Stimulated activated CD4-positive, alpha-beta T cell treated with anti-CD3 and anti-CD28 coated beads, Interleukin-15, amount 100 ng/mL, for 48 hours (primary cell): ENCODE data around the gene NUP210.

Experiments used
- DNase-seq, 2 donors: peaks; one replicate each; pipeline ENCODE4 v3.0.0-alpha.2; 2020; ENCODE audit warnings: low read depth in 2 of 2

The NUP210 gene

GRCh38 chr3:13375464-13375863 is 44.7 kb downstream of the NUP210 start:
- no peak for DNase-seq

GRCh38 chr3:13373975-13374586 is 46.0 kb downstream of the NUP210 start:
- DNase-seq, result no peak

- DNase-seq, result no peak
Measured at GRCh38 chr3:13372656-13373055, 47.5 kb downstream of the NUP210 start.

- no peak for DNase-seq
Measured at GRCh38 chr3:13372126-13372525, 48.0 kb downstream of the NUP210 start.

GRCh38 chr3:13371100-13372075 is 48.7 kb downstream of the NUP210 start:
- DNase-seq, result no peak

GRCh38 chr3:13370609-13371008 is 49.5 kb downstream of the NUP210 start:
- no peak for DNase-seq

GRCh38 chr3:13370055-13370454 is 50.1 kb downstream of the NUP210 start:
- no peak for DNase-seq

GRCh38 chr3:13368834-13369233 is 51.3 kb downstream of the NUP210 start:
- DNase-seq, result no peak

- DNase-seq, result no peak
Measured at GRCh38 chr3:13367728-13368127, 52.4 kb downstream of the NUP210 start.

GRCh38 chr3:13365390-13366379 is 54.4 kb downstream of the NUP210 start:
- no peak for DNase-seq

GRCh38 chr3:13364602-13365271 is 55.4 kb downstream of the NUP210 start:
- DNase-seq, result no peak

- no peak for DNase-seq
Measured at GRCh38 chr3:13362551-13362950, 57.6 kb downstream of the NUP210 start.

GRCh38 chr3:13359916-13360315 is 60.2 kb downstream of the NUP210 start:
- DNase-seq, result no peak

- no peak for DNase-seq
Measured at GRCh38 chr3:13358643-13359042, 61.5 kb downstream of the NUP210 start.

- no peak for DNase-seq
Measured at GRCh38 chr3:13358051-13358450, 62.1 kb downstream of the NUP210 start.

GRCh38 chr3:13357074-13357473 is 63.0 kb downstream of the NUP210 start:
- no peak for DNase-seq

- no peak for DNase-seq
Measured at GRCh38 chr3:13353936-13354542, 66.1 kb downstream of the NUP210 start.

GRCh38 chr3:13353506-13353905 is 66.6 kb downstream of the NUP210 start:
- DNase-seq, result no peak

- peak in 1 of 2 donors; percentile 23 for DNase-seq
Measured at GRCh38 chr3:13352621-13353131, 67.4 kb downstream of the NUP210 start.

GRCh38 chr3:13349823-13350222 is 70.3 kb downstream of the NUP210 start:
- no peak for DNase-seq
